Progenitor cell of endocrine pancreas (in vitro differentiated cells): ENCODE measurements around the gene KDM5C. TPM values are rescaled to one million over a fixed set of nuclear protein-coding genes. Genes with fewer than 3 reads are reported as not detected.

Source experiments
- DNase-seq: peaks from one replicate; pipeline ENCODE4 v3.0.0; 2021; ENCODE audit warnings: low spot score; ENCODE audit not compliant: unreplicated experiment
- H3K27ac Mint-ChIP-seq: 2 replicates; pipeline ENCODE4 v1.8.0; 2021; ENCODE audit warnings: mild to moderate bottlenecking, moderate library complexity, mixed read lengths
- H3K27me3 Mint-ChIP-seq: 2 replicates; pipeline ENCODE4 v1.8.0; 2021; ENCODE audit warnings: mixed read lengths
- H3K36me3 Mint-ChIP-seq: 2 replicates; pipeline ENCODE4 v1.8.0; 2022; ENCODE audit warnings: mixed read lengths; ENCODE audit not compliant: insufficient read depth
- H3K4me1 Mint-ChIP-seq: 2 replicates; pipeline ENCODE4 v1.8.0; 2021; ENCODE audit warnings: low read depth, mixed read lengths
- H3K4me3 Mint-ChIP-seq: 2 replicates; pipeline ENCODE4 v1.8.0; 2021; ENCODE audit warnings: low read depth, mild to moderate bottlenecking, moderate library complexity, mixed read lengths
- H3K9me3 Mint-ChIP-seq: 2 replicates; pipeline ENCODE4 v1.8.0; 2021; ENCODE audit warnings: low read depth, mixed read lengths
- microRNA-seq: library from miRNA; unstranded; fragments of <30 nt; microRNA quantifications from one replicate; pipeline ENCODE4 v1.1.0, GENCODE V29; 2020; ENCODE audit warnings: borderline number of aligned reads; ENCODE audit not compliant: unreplicated experiment
- total RNA-seq: library from RNA; stranded (reverse); gene quantifications from 2 replicates; pipeline ENCODE4 v1.2.1, GENCODE V29; 2021
- TF ChIP-seq, protein P1 (sequence below): fragments of 200-600 bp; sonication (generic); IDR thresholded peaks from one replicate; pipeline ENCODE4 v1.5.0; 2021; ENCODE audit warnings: antibody characterized with exemption, mild to moderate bottlenecking; ENCODE audit not compliant: unreplicated experiment

Gene KDM5C
- total RNA-seq, 1 donor from 2014 or later, result 112 TPM

DNA sequence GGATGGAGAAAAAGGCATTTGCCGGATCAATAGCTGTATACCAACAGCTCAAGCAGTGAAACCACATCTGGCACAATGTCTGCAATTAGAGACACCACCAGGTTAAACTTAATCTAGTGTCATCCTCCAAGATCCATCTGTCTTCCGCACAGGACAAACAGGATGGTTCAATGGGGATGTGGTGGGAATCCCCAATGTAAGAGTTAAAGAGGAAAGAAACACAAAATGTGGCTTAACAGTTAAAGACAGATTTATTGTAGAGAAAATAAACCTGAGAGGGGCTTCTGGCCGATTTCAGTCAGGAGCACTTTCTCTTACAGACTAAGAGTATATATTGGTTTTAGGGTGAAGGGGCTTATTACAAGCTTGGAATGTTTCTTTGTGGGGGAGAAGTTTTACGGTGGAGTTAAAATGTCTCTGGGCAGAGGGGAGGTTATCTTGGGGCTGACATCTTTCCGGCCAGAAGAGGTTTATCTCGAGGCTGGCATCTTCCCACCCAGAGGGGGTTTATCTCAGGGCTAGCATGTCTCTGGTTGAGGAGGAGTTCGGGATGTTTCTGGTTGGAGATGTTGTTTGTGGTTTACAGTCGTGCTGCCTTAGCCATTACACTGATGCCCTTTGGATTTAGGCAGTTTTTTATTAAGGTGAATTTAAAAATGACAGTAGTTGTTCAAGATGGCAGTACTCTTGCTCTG is 69.3 kb downstream of the KDM5C start:
- Mint-ChIP-seq H3K27ac (no peak overlapping the region), H3K36me3 (peaks cover 13% of the 10 kb centered on the region), H3K4me3 (no peak overlapping the region), H3K9me3 (peaks cover 40% of the 10 kb centered on the region), H3K27me3 (no peaks in the 10 kb centered on the region), H3K4me1 (peaks cover 2% of the 10 kb centered on the region)
- TF ChIP-seq, protein P1, sequence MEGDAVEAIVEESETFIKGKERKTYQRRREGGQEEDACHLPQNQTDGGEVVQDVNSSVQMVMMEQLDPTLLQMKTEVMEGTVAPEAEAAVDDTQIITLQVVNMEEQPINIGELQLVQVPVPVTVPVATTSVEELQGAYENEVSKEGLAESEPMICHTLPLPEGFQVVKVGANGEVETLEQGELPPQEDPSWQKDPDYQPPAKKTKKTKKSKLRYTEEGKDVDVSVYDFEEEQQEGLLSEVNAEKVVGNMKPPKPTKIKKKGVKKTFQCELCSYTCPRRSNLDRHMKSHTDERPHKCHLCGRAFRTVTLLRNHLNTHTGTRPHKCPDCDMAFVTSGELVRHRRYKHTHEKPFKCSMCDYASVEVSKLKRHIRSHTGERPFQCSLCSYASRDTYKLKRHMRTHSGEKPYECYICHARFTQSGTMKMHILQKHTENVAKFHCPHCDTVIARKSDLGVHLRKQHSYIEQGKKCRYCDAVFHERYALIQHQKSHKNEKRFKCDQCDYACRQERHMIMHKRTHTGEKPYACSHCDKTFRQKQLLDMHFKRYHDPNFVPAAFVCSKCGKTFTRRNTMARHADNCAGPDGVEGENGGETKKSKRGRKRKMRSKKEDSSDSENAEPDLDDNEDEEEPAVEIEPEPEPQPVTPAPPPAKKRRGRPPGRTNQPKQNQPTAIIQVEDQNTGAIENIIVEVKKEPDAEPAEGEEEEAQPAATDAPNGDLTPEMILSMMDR, result no peak
- DNase-seq, result no peak

DNA sequence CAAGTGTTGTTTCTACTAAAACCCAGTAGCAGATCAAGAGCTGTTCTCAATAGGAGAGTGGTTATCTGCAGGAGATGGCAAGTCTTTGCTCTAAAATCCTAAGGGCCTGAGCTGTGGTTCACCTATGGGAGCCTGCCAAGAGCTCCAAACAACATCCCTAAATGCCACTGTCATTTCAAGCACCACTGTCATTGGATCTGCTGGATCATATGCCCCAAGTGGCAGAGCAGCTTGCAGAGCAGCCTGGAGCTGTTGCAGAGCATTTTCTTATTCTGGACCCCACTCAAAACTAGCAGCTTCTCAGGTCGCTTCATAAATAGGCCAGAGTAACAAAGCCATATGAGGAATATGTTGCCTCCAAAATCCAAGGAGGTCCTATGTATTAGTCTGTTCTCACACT is 71.4 kb downstream of the KDM5C start:
- TF ChIP-seq, protein P1, result no peak
- Mint-ChIP-seq H3K36me3 (peaks cover 13% of the 10 kb centered on the region), H3K27ac (no peak overlapping the region), H3K9me3 (peaks cover 37% of the 10 kb centered on the region), H3K27me3 (no peaks in the 10 kb centered on the region), H3K4me1 (no peaks in the 10 kb centered on the region), H3K4me3 (no peak overlapping the region)
- DNase-seq, result no peak

Small RNA genes within 50 kb of the gene (microRNA-seq; reads per million reads assigned to microRNA genes)
- gene MIR6894, result 6.6 reads per million, percentile 6 among the genes with 10 or more reads in this experiment
- not detected for gene MIR6895

Other genes starting within 250 kb of the KDM5C start
- gene GPR173, start 176.4 kb downstream of the KDM5C start, total RNA-seq, result 18.4 and 19.4 TPM in 2 replicates
- gene TSPYL2, start 142.8 kb downstream of the KDM5C start, total RNA-seq, result 53.6 and 54.9 TPM in 2 replicates
- gene KANTR, start 131.1 kb downstream of the KDM5C start, total RNA-seq, result 16.0 and 18.0 TPM in 2 replicates
- 15.1 and 18.1 TPM in 2 replicates for gene IQSEC2, start 56.4 kb upstream of the KDM5C start, total RNA-seq
- gene SMC1A, start 197.4 kb upstream of the KDM5C start, total RNA-seq, result 72.5 and 75.5 TPM in 2 replicates
- 3.2 and 3.4 TPM in 2 replicates for gene RIBC1, start 197.7 kb upstream of the KDM5C start, total RNA-seq
- 86.8 and 92.3 TPM in 2 replicates for gene HSD17B10, start 209.2 kb upstream of the KDM5C start, total RNA-seq